NCI-H345 treated with DMSO at 0.1 percent for 48 hours (cell line): ENCODE data around the gene TFCP2.
"Not testable (repeated sequence)": the region's sequence is repeated elsewhere in the genome, so short reads cannot be mapped to it uniquely, and the experiment has no call there.

Source experiments
- DNase-seq: peaks from one replicate; lab custom pipeline; 2025; ENCODE audit not compliant: unreplicated experiment; lab: John Stamatoyannopoulos, UW

Gene TFCP2

GRCh38 chr12:51083126-51083833, 89.7 kb downstream of the TFCP2 start, which contains the start of gene CSRNP2:
Gene CSRNP2, minus strand, starts transcription at chr12:51083596. Its CDS starts 7,035 bp downstream, at chr12:51076561.
- DNase-seq: peak; percentile 28

GRCh38 chr12:51082561-51083125, 90.3 kb downstream of the TFCP2 start:
- no peak for DNase-seq

GRCh38 chr12:51081421-51081820, 91.5 kb downstream of the TFCP2 start:
- no peak for DNase-seq

GRCh38 chr12:51080136-51080535, 92.8 kb downstream of the TFCP2 start:
- no peak for DNase-seq

- not testable (repeated sequence) for DNase-seq
These were observed 94.1 kb downstream of the TFCP2 start for GRCh38 chr12:51078866-51079265.

- not testable (repeated sequence) for DNase-seq
These were observed 94.6 kb downstream of the TFCP2 start for GRCh38 chr12:51078346-51078745.

- no peak for DNase-seq
These were observed 95.0 kb downstream of the TFCP2 start for GRCh38 chr12:51077930-51078329.

GRCh38 chr12:51076236-51076930, 96.6 kb downstream of the TFCP2 start:
- DNase-seq: no peak

GRCh38 chr12:51075390-51075789, 97.5 kb downstream of the TFCP2 start:
- no peak for DNase-seq

GRCh38 chr12:51071663-51072062, 101.3 kb downstream of the TFCP2 start:
- DNase-seq: no peak

GRCh38 chr12:51070004-51070403, 102.9 kb downstream of the TFCP2 start:
- DNase-seq: no peak

GRCh38 chr12:51067771-51068170, 105.2 kb downstream of the TFCP2 start:
- no peak for DNase-seq

GRCh38 chr12:51067229-51067628, 105.7 kb downstream of the TFCP2 start:
- no peak for DNase-seq

- DNase-seq: no peak
These were observed 107.4 kb downstream of the TFCP2 start for GRCh38 chr12:51065530-51065929.

- DNase-seq: no peak
These were observed 110.1 kb downstream of the TFCP2 start for GRCh38 chr12:51062631-51063397.

GRCh38 chr12:51059086-51059485, 113.8 kb downstream of the TFCP2 start:
- DNase-seq: no peak

- no peak for DNase-seq
These were observed 116.7 kb downstream of the TFCP2 start for GRCh38 chr12:51056242-51056641.

- no peak for DNase-seq
These were observed 117.9 kb downstream of the TFCP2 start for GRCh38 chr12:51055060-51055459.

GRCh38 chr12:51051787-51052186, 121.1 kb downstream of the TFCP2 start:
- DNase-seq: no peak

- DNase-seq: no peak
These were observed 123.4 kb downstream of the TFCP2 start for GRCh38 chr12:51049525-51049924.

- no peak for DNase-seq
These were observed 124.2 kb downstream of the TFCP2 start for GRCh38 chr12:51048661-51049251.
